COLO668 (cell line): ENCODE results near the gene FAAP24.
"Not testable (repeated sequence)": the region's sequence is repeated elsewhere in the genome, so short reads cannot be mapped to it uniquely, and the experiment has no call there.

ENCODE experiments used
- DNase-seq: peaks from one replicate; lab custom pipeline; 2025; ENCODE audit not compliant: unreplicated experiment; lab: John Stamatoyannopoulos, UW

The FAAP24 gene

GRCh38 chr19:32997716-32998355 lies 25.8 kb downstream of the FAAP24 start:
- DNase-seq = no peak

DNA sequence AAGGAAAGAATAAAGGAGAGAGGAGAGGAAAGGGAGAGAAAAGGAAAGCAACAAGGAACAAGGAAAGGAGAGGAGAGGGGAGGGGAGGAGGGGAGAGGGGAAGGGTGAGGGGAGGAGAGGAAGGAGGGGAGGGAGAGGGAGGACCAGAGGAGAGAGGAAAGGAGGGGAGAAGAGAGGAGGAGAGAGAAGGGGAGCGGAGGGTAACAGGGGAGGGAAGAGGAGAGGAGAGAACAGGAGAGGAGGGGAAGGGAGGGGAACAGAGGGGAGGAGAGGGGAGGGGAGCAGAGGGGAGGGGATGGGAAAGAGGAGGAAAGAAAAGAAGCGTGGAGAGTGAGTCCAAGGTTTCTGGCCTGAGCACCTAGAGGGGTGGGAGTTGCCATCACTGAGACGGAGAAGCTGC lies 26.7 kb downstream of the FAAP24 start:
- DNase-seq = no peak

GRCh38 chr19:33000510-33000909 lies 28.5 kb downstream of the FAAP24 start:
- no peak for DNase-seq

DNA sequence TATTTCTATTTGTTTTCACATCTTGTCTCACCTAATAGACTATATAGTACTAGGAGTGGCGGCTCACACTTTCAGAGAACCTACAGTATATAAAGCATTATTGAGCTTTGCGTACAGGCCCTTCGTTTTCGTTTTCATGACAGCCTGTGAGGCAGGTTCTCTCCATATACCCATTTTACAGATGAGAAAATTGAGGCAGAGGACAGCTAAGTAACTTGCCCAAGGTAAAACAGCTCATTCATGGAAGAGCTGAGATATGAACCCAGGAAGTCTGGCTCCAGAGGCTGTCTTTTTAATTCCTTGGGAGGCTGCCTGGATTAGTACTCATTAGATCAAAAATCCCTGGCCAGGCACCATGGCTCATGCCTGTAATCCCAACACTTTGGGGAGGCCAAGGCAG lies 28.9 kb downstream of the FAAP24 start:
- no peak for DNase-seq

GRCh38 chr19:33002126-33002865 lies 30.3 kb downstream of the FAAP24 start:
- DNase-seq = peak; percentile 1

DNA sequence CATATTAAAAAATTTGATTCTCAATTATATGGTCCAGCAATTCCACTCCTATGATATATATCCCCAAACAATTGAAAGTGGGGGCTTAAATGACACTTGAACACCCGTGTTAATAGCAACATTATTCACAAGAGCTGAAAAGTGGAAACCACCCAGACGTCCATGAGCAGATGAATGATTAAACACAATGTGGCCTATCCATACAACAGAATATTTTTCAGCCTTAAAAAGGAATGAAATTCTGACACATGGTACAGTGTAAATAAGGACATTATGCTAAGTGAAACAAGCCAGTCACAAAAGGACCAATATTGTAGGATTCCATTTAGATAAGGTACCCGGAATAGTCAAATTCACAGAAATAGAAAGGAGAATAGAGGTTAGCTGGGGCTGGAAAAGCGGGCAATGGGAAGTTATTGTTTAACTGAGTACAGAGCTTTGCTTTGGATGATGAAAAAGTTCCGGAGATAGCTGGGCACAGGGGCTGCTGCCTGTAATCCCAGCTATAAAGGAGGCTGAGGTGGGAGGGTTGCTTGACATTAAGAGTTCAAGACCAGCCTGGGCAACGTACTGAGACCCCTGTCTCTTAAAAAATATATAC lies 31.5 kb downstream of the FAAP24 start:
- not testable (repeated sequence) for DNase-seq

DNA sequence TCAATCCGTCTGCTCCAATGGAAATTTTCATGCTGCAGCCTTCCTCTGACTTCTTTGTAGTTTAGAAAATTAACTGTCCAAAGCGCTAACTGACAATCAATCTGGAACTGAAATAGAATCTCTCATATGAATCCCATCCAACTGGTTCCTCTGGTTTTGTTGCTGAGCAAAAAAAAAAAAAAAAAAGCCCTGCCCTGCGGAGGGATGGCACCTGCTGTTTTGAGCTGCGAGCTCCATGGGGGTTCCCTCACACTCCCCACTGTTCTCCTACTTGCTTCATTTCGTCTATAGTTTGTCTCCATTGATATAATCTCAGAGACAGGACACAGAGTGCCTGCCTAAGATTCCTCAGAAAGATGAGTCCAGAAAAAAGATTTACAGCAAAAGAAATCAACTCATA lies 33.4 kb downstream of the FAAP24 start:
- DNase-seq = peak; percentile 18

GRCh38 chr19:33008738-33009137 lies 36.7 kb downstream of the FAAP24 start:
- DNase-seq = no peak

DNA sequence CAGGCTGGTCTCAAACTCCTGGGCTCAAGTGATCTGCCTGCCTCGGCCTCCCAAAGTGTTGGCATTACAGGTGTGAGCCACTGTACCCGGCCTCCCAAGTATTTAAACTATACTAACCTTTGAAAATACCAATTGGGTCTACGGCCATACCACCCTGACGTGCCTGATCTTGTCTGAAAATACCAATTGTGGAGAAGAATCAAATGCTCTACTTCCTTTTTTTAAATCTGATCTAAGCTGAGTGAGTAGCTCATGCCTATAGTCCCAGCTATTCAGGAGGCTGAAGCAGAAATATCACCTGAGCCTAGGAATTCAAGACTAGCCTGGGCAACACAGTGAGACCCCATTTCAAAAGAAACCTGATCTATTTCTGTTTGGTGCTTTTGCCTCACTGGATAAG lies 38.8 kb downstream of the FAAP24 start:
- not testable (repeated sequence) for DNase-seq

- DNase-seq = peak; percentile 1
Measured at GRCh38 chr19:33022472-33023116, 50.6 kb downstream of the FAAP24 start.

DNA sequence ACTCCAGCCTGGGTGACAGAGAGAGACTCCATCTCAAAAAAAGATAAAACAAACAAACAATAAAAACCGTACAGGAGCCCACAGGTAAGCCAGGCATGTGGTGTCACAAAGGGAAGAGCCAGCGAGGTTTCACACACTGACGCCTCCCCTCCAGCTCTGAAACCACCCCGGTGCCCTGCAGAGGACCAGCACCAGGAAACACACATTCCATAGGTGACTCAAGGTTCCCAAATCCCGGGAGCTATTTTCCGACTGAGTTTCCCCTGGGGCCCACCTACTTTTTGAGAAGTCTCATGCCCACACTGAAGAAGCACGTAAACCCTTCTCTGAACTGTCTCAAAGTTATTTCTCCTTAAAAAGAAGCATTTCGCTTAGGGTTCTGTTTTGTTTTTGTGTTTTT lies 52.4 kb downstream of the FAAP24 start:
- DNase-seq = no peak

- not testable (repeated sequence) for DNase-seq
Measured at GRCh38 chr19:33025468-33026238, 53.6 kb downstream of the FAAP24 start.

GRCh38 chr19:33026602-33027001 lies 54.6 kb downstream of the FAAP24 start:
- DNase-seq = not testable (repeated sequence)
